ENCODE data around the gene C10orf105.

Gene C10orf105

GRCh38 chr10:71716426-71716825, 3.2 kb downstream of the C10orf105 start:
- DNase-seq (ENCODE audit: low read depth), result no peak

GRCh38 chr10:71715860-71716259, 3.7 kb downstream of the C10orf105 start:
- DNase-seq (ENCODE audit: low read depth), result no peak

- no peak for DNase-seq (ENCODE audit: low read depth)
These were observed 4.6 kb downstream of the C10orf105 start for GRCh38 chr10:71715026-71715425.

- DNase-seq (ENCODE audit: low read depth), result no peak
These were observed 5.0 kb downstream of the C10orf105 start for GRCh38 chr10:71714592-71714991.

GRCh38 chr10:71714031-71714410, 5.6 kb downstream of the C10orf105 start:
- no peak for DNase-seq (ENCODE audit: low read depth)

- DNase-seq (ENCODE audit: low read depth), result peak; percentile 93
These were observed 6.2 kb downstream of the C10orf105 start for GRCh38 chr10:71713135-71714030.

GRCh38 chr10:71712572-71713134, 6.9 kb downstream of the C10orf105 start:
- DNase-seq (ENCODE audit: low read depth), result no peak

GRCh38 chr10:71712170-71712569, 7.4 kb downstream of the C10orf105 start:
- DNase-seq (ENCODE audit: low read depth), result no peak

GRCh38 chr10:71711052-71711623, 8.4 kb downstream of the C10orf105 start:
- peak; percentile 35 for DNase-seq (ENCODE audit: low read depth)

GRCh38 chr10:71710519-71710918, 9.1 kb downstream of the C10orf105 start:
- no peak for DNase-seq (ENCODE audit: low read depth)

- DNase-seq (ENCODE audit: low read depth), result no peak
These were observed 10.4 kb downstream of the C10orf105 start for GRCh38 chr10:71708897-71709882.

GRCh38 chr10:71708301-71708703, 11.3 kb downstream of the C10orf105 start:
- peak; percentile 27 for DNase-seq (ENCODE audit: low read depth)

- DNase-seq (ENCODE audit: low read depth), result no peak
These were observed 12.3 kb downstream of the C10orf105 start for GRCh38 chr10:71707240-71707789.

- DNase-seq (ENCODE audit: low read depth), result no peak
These were observed 13.1 kb downstream of the C10orf105 start for GRCh38 chr10:71706216-71707121.

- no peak for DNase-seq (ENCODE audit: low read depth)
These were observed 14.0 kb downstream of the C10orf105 start for GRCh38 chr10:71705582-71705981.

GRCh38 chr10:71704816-71705215, 14.8 kb downstream of the C10orf105 start:
- DNase-seq (ENCODE audit: low read depth), result no peak

- DNase-seq (ENCODE audit: low read depth), result no peak
These were observed 16.0 kb downstream of the C10orf105 start for GRCh38 chr10:71703577-71703976.

- DNase-seq (ENCODE audit: low read depth), result no peak
These were observed 18.0 kb downstream of the C10orf105 start for GRCh38 chr10:71701496-71702132.

- DNase-seq (ENCODE audit: low read depth), result no peak
These were observed 18.7 kb downstream of the C10orf105 start for GRCh38 chr10:71700731-71701368.

- DNase-seq (ENCODE audit: low read depth), result no peak
These were observed 20.8 kb downstream of the C10orf105 start for GRCh38 chr10:71698737-71699136.

Data from EH (cell line).